NCI-H1105 treated with DMSO at 0.1 percent for 48 hours (cell line): ENCODE data around the gene APPL1.
"Not testable (repeated sequence)": the region's sequence is repeated elsewhere in the genome, so short reads cannot be mapped to it uniquely, and the experiment has no call there.

Experiments used
- DNase-seq: peaks from one replicate; lab custom pipeline; 2025; lab: John Stamatoyannopoulos, UW

The APPL1 gene

DNA sequence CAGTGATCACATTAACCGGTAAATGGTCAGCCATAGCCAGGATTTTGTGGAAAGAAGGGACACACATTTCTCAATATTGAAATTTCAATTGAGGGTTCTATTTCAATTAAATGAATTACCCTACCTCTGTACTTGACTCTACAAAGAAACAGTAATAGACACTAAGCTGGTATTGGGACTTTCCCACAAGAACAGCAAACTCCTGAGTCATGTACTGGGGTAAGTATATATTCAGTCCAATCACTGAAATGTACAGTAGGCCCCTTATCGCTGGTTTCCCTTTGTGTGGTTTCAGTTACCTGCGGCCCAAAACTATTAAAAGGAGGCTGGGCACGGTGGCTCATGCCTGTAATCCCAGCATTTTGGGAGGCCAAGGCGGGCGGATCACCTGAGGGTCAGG is 47.3 kb downstream of the APPL1 start:
- no peak for DNase-seq

GRCh38 chr3:57275393-57275792 is 47.9 kb downstream of the APPL1 start:
- no peak for DNase-seq

- DNase-seq = no peak
These were observed 50.7 kb downstream of the APPL1 start for GRCh38 chr3:57278237-57278636.

DNA sequence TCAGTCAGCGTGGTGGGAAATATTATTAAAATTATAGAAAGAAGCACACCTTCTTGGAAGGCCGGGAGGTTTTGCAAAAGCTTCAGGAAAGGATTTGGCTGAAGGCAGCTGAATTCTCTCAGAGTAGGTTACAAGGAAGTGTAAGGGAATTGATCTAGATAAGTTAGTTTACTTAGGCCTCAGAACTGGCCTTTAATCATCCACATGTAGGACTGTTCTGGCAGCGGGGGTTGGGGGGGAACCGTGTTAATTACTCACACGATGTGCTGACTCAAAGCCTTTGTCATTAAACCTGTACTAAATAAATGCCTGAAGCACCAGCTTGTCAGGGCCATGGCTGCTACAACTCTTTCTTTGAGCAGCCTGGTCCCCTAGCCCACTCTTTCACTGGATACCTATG is 52.2 kb downstream of the APPL1 start:
- no peak for DNase-seq

DNA sequence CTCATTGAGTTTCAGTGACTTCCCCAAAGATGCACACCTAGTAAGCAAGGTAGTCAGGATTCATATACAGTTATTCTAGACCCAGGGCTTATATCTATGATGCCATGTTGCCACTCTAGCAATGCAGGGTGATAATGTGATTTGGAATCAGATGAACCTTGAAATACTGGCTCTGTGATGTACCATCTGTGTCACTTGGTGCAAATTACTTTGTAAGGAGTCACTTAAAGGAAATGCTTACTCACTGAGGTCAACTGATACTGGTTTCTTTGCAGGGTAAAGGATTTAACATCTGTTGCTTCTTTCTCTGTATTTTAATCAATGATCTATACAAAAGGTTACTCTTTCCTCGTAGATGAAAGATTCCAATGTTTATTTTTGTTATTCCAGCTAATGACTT is 54.2 kb downstream of the APPL1 start:
- no peak for DNase-seq

GRCh38 chr3:57283334-57283733 is 55.8 kb downstream of the APPL1 start:
- DNase-seq = no peak

- no peak for DNase-seq
These were observed 59.7 kb downstream of the APPL1 start for GRCh38 chr3:57287205-57287604.

GRCh38 chr3:57288403-57288802 is 60.9 kb downstream of the APPL1 start:
- DNase-seq = no peak

GRCh38 chr3:57292159-57292896 is 64.8 kb downstream of the APPL1 start, which contains the start of gene ASB14:
Gene ASB14, minus strand, starts transcription at chr3:57292685. Its CDS starts 652 bp downstream, at chr3:57292033.
- DNase-seq = no peak

DNA sequence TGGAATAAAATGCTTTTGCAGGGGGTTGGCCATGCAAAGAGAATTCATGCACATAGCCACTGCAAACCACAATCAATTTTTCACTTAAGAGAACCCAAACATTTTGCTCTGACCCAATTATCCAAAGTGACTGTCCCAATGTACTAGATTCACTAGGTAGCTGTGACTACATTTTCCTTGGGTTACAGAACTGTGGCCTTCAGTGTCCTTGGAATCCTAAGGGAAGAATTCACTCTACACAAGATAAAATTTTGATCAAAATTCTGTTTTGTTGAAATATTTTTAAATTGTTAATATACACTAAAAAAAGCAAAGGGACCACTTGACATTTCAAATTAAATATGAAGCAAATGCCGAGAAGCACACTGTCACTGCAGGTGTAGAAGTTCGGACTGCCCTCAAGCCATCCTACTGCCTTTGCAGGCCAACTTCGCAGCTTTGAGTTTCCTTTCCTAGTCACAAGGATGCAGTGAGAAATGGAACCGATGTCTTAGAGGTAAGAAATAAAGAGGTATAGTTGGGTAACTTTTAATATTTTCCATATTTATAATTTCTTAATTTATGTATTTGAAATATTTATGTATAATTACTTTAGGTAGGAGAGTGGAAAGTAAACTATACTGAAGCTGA is 65.5 kb downstream of the APPL1 start:
- DNase-seq = no peak

GRCh38 chr3:57298041-57298440 is 70.5 kb downstream of the APPL1 start:
- DNase-seq = no peak

GRCh38 chr3:57303520-57303919 is 76.0 kb downstream of the APPL1 start:
- not testable (repeated sequence) for DNase-seq

DNA sequence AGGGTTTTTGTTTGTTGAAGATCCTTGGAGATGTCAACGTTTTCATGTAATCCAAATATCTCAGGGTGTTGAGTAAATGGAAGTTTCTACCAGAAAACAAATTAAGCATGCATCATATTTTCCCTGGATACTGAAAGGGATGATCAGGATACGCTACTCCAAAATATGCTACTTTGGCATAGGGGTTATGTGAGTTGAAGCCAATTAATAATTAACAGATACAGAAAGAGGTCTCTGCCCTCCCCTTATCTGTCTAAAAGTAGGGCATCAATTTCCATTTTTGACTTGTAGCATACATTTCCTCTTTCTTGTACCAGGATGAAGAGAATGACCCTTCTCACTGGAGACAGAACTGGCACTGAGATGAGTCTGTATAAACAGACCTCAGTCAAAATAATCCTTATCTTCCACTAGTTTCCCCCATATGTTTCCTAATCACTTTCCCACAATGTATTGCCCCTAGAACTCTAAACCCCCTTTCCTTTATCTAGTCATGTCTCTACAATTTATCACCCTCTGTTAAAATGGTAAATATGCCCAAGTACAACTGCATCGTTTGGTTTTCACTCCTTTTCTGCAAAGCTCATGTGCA is 82.3 kb downstream of the APPL1 start:
- no peak for DNase-seq

DNA sequence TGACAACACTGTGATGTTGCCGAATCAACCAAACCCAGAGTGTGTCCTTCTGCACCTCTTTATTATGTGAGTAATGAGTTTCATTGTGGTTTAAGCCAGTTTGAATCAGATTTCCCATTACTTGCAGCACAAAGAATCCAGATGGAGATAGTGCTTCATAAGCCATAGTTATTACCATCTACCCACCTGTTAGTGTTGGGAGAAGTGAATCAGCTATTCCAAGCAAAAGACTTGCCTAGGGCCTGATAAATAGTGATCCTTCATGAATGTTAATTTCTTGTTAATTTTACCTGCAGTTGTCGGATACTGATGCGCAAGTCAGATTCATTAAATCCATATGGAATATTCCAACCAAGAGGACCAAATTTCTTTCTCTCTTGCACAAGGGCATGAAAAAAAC is 86.7 kb downstream of the APPL1 start:
- DNase-seq = no peak
